A549 (cell line): ENCODE measurements around the gene PRAC2. TPM values are rescaled to one million over a fixed set of nuclear protein-coding genes. Genes with fewer than 3 reads are reported as not detected.

Experiments
- ATAC-seq, 2 experiments: fragments of 200-7000 bp in 1 of 2; fragments of >200 bp in 1 of 2; cut with Nextera tagmentation in 1 of 2; cut with Tn5 transposase in 1 of 2; 3 replicates each; pipeline versions ENCODE4 v1.8.0 to v1.9.1; 2018 to 2020; ENCODE audit warnings: mild to moderate bottlenecking in 1 of 2, moderate library complexity in 1 of 2
- CTCF ChIA-PET: fragments of 300-600 bp; sonication (Branson Sonifier 250); formaldehyde crosslinking; extraction: SDS; loops from one replicate; lab custom pipeline; 2021; ENCODE audit warnings: antibody characterized with exemption, inconsistent platforms; lab: Yijun Ruan, JAX
- POLR2A ChIA-PET: fragments of 350-600 bp; formaldehyde crosslinking; extraction: SDS; loops from one replicate; lab custom pipeline; 2021; ENCODE audit warnings: antibody characterized with exemption, inconsistent platforms; lab: Yijun Ruan, JAX
- DNase-seq, 2 experiments: peaks; one replicate each; pipeline versions ENCODE4 v3.0.0 to v3.0.0-alpha.2; 2011 to 2016; ENCODE audit warnings: low read depth in 1 of 2, low spot score in 1 of 2
- FAIRE-seq: peaks from 2 replicates; lab custom pipeline; 2011; peaks lifted over from hg19 to GRCh38; lab: Jason Lieb, UNC
- H3K27ac ChIP-seq, 2 experiments: fragments of >200 bp; sonication (Bioruptor Twin); formaldehyde crosslinking; 3 replicates each; pipeline ENCODE4 v1.5.1; 2016 to 2017
- H3K4me1 ChIP-seq: fragments of >200 bp; sonication (Bioruptor Twin); formaldehyde crosslinking; 3 replicates; pipeline ENCODE4 v1.6.1; 2016
- H3K4me2 ChIP-seq: fragments of >200 bp; sonication (Bioruptor Twin); formaldehyde crosslinking; 3 replicates; pipeline ENCODE4 v1.6.1; 2016
- H3K4me3 ChIP-seq: fragments of >200 bp; sonication (Bioruptor Twin); formaldehyde crosslinking; 3 replicates; pipeline ENCODE4 v1.5.1; 2016
- H3K9me3 ChIP-seq: fragments of >200 bp; sonication (Bioruptor Twin); formaldehyde crosslinking; 3 replicates; pipeline ENCODE4 v1.6.1; 2016
- CEBPB ChIP-seq, 2 experiments: fragments of >200 bp in 1 of 2; sonication (Bioruptor Twin) in 1 of 2; formaldehyde crosslinking in 1 of 2; IDR thresholded peaks; 2 replicates each; pipeline ENCODE4 v1.6.1; 2012 to 2016
- EHMT2 ChIP-seq: fragments of 200-600 bp; sonication (generic); IDR thresholded peaks from 2 replicates; pipeline ENCODE4 v1.6.1; 2016; ENCODE audit warnings: antibody characterized with exemption, low read depth, mild to moderate bottlenecking, moderate library complexity
- ESRRA ChIP-seq: fragments of 150-350 bp; IDR thresholded peaks from 2 replicates; pipeline ENCODE4 v1.6.1; 2014; ENCODE audit warnings: mild to moderate bottlenecking, low read length, borderline replicate concordance
- FOSB ChIP-seq: fragments of 250-450 bp; sonication (Bioruptor Pico); IDR thresholded peaks from 2 replicates; pipeline ENCODE4 v1.5.0; 2020; ENCODE audit warnings: mild to moderate bottlenecking, moderate library complexity
- HOXB13 ChIP-seq: fragments of 250-450 bp; sonication (Bioruptor Pico); IDR thresholded peaks from 2 replicates; pipeline ENCODE4 v1.5.0; 2020; ENCODE audit warnings: low read depth, mild to moderate bottlenecking, moderate library complexity
- JUN ChIP-seq, 2 experiments: fragments of >200 bp; sonication (Bioruptor Twin); formaldehyde crosslinking; IDR thresholded peaks; 2 replicates in 1 of 2; 3 replicates in 1 of 2; pipeline ENCODE4 v1.6.1; 2016 to 2017
- MAFK ChIP-seq: fragments of 450-650 bp; IDR thresholded peaks from 2 replicates; pipeline ENCODE4 v1.6.1; 2014; ENCODE audit not compliant: partially characterized antibody
- MAZ ChIP-seq: fragments of 150-350 bp; IDR thresholded peaks from 2 replicates; pipeline ENCODE4 v1.6.1; 2014; ENCODE audit warnings: antibody characterized with exemption, low read depth, low read length, borderline replicate concordance
- NFE2L2 ChIP-seq: fragments of 150-350 bp; conservative IDR thresholded peaks from 2 replicates; pipeline ENCODE4 v1.6.1; 2014; ENCODE audit warnings: low read length
- POLR2A ChIP-seq: IDR thresholded peaks from 2 replicates; pipeline ENCODE4 v1.6.1; 2012; ENCODE audit warnings: mild to moderate bottlenecking, low read length
- POLR2AphosphoS2 ChIP-seq: conservative IDR thresholded peaks from 2 replicates; pipeline ENCODE4 v1.6.1; 2012; ENCODE audit warnings: low read length, improper control_type of control experiment, inconsistent platforms
- SMC3 ChIP-seq: fragments of >200 bp; sonication (Bioruptor Twin); formaldehyde crosslinking; IDR thresholded peaks from 3 replicates; pipeline ENCODE4 v1.6.1; 2018; ENCODE audit warnings: inconsistent platforms
- ZSCAN20 ChIP-seq: fragments of 250-450 bp; sonication (Bioruptor Pico); IDR thresholded peaks from 2 replicates; pipeline ENCODE4 v1.8.0; 2022; ENCODE audit warnings: mild to moderate bottlenecking, moderate library complexity
- WGBS: methylation state at CpG from one replicate; pipeline ENCODE4 v1.1.6; 2017; ENCODE audit errors: missing lambda C conversion rate; 5-methylcytosine and 5-hydroxymethylcytosine counted together
- polyA plus RNA-seq, 4 experiments: library from polyadenylated mRNA; depleted of rRNA in 3 of 4; stranded (reverse); fragments of >200 nt; fragmentation: RNase III in 1 of 4; extraction: RNeasy Plus Mini Kit Qiagen cat#74134 plus additional on column Dnase treatment in 1 of 4; gene quantifications; 2 replicates in 3 of 4; 3 replicates in 1 of 4; pipeline ENCODE4 v1.2.3, GENCODE V29; 2011 to 2017
- TF ChIP-seq, protein P1 (sequence below): fragments of 250-450 bp; sonication (Bioruptor Pico); IDR thresholded peaks from 2 replicates; pipeline ENCODE4 v1.5.0; 2021; ENCODE audit warnings: mild to moderate bottlenecking, moderate library complexity, borderline replicate concordance
- TF ChIP-seq, protein P2 (sequence below): IDR thresholded peaks from 2 replicates; pipeline ENCODE4 v1.6.1; 2012
- TF ChIP-seq, protein P3 (sequence below): fragments of 150-350 bp; IDR thresholded peaks from 2 replicates; pipeline ENCODE4 v1.6.1; 2014; ENCODE audit warnings: low read depth, mild to moderate bottlenecking, low read length
- TF ChIP-seq, protein P4 (sequence below): fragments of 200-600 bp; sonication (generic); IDR thresholded peaks from 2 replicates; pipeline ENCODE4 v1.6.1; 2016; ENCODE audit warnings: antibody characterized with exemption, mild to moderate bottlenecking, moderate library complexity
- TF ChIP-seq, protein P5 (sequence below): fragments of >200 bp; sonication (Bioruptor Twin); formaldehyde crosslinking; IDR thresholded peaks from 3 replicates; pipeline ENCODE4 v1.6.1; 2016

The PRAC2 gene
- polyA plus RNA-seq, 2 of the 4 experiments (the other 2 are of a cell fraction): not detected

DNA sequence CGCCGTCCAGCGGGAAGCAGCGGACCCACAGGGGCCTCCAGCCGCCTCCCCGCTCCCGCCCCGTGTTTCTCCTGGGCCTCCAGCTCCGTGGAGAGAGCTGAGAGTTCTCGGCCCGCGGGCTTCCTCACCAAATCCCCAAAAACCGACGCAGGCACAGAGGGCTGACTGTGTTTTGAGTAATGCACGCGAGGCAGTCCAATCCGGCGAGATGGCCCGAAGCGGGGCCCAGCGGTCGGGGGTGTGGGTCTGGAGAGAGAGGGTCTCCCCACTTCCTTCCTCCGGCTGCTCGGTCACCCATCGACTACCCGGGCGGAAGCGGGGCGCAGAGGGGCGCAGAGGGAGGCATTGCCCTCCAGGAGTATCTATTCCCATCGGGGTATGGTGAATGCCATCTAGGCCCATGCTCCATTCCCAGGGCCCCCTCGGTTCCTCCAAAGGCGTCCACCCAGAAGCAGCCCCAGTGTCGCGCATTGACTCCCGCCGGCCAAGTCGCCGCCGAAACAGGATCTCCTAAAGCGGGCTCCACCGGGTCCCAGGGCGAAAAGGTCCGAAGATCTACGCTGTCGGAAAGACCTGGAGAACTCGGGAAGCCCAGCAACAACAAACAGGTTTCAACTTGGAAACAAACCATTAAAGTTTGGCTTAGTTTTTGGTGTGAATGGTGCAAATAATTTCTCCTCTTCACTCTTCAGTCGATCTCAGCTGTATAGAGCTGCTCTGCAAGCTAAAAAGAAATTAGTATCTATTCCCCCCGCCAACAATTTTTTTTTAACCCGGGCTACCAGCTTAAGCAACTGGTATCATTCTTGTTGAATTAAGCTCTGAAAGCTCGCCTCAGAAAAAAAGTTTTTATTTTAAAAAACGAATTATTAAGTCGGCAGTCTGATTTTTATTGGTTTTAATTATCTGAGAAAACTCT lies 24.7 kb downstream of the PRAC2 start:
- TF ChIP-seq MAZ: no peak
- no peak for TF ChIP-seq SMC3
- no peak for TF ChIP-seq MAFK
- TF ChIP-seq, protein P1, sequence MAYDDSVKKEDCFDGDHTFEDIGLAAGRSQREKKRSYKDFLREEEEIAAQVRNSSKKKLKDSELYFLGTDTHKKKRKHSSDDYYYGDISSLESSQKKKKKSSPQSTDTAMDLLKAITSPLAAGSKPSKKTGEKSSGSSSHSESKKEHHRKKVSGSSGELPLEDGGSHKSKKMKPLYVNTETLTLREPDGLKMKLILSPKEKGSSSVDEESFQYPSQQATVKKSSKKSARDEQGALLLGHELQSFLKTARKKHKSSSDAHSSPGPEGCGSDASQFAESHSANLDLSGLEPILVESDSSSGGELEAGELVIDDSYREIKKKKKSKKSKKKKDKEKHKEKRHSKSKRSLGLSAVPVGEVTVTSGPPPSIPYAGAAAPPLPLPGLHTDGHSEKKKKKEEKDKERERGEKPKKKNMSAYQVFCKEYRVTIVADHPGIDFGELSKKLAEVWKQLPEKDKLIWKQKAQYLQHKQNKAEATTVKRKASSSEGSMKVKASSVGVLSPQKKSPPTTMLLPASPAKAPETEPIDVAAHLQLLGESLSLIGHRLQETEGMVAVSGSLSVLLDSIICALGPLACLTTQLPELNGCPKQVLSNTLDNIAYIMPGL: no peak
- TF ChIP-seq, protein P2, sequence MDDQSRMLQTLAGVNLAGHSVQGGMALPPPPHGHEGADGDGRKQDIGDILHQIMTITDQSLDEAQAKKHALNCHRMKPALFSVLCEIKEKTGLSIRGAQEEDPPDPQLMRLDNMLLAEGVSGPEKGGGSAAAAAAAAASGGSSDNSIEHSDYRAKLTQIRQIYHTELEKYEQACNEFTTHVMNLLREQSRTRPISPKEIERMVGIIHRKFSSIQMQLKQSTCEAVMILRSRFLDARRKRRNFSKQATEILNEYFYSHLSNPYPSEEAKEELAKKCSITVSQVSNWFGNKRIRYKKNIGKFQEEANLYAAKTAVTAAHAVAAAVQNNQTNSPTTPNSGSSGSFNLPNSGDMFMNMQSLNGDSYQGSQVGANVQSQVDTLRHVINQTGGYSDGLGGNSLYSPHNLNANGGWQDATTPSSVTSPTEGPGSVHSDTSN: no peak
- no peak for TF ChIP-seq ZSCAN20 (CRISPR knock-in tag)
- TF ChIP-seq NFE2L2: no peak
- no peak for TF ChIP-seq FOSB (CRISPR knock-in tag)
- TF ChIP-seq POLR2AphosphoS2: no peak
- TF ChIP-seq, protein P3, sequence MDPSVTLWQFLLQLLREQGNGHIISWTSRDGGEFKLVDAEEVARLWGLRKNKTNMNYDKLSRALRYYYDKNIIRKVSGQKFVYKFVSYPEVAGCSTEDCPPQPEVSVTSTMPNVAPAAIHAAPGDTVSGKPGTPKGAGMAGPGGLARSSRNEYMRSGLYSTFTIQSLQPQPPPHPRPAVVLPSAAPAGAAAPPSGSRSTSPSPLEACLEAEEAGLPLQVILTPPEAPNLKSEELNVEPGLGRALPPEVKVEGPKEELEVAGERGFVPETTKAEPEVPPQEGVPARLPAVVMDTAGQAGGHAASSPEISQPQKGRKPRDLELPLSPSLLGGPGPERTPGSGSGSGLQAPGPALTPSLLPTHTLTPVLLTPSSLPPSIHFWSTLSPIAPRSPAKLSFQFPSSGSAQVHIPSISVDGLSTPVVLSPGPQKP: no peak
- no peak for TF ChIP-seq ESRRA
- TF ChIP-seq JUN (IDR thresholded peaks at IDR 0.05): no peak
- TF ChIP-seq, protein P4, sequence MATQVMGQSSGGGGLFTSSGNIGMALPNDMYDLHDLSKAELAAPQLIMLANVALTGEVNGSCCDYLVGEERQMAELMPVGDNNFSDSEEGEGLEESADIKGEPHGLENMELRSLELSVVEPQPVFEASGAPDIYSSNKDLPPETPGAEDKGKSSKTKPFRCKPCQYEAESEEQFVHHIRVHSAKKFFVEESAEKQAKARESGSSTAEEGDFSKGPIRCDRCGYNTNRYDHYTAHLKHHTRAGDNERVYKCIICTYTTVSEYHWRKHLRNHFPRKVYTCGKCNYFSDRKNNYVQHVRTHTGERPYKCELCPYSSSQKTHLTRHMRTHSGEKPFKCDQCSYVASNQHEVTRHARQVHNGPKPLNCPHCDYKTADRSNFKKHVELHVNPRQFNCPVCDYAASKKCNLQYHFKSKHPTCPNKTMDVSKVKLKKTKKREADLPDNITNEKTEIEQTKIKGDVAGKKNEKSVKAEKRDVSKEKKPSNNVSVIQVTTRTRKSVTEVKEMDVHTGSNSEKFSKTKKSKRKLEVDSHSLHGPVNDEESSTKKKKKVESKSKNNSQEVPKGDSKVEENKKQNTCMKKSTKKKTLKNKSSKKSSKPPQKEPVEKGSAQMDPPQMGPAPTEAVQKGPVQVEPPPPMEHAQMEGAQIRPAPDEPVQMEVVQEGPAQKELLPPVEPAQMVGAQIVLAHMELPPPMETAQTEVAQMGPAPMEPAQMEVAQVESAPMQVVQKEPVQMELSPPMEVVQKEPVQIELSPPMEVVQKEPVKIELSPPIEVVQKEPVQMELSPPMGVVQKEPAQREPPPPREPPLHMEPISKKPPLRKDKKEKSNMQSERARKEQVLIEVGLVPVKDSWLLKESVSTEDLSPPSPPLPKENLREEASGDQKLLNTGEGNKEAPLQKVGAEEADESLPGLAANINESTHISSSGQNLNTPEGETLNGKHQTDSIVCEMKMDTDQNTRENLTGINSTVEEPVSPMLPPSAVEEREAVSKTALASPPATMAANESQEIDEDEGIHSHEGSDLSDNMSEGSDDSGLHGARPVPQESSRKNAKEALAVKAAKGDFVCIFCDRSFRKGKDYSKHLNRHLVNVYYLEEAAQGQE: no peak
- TF ChIP-seq POLR2A: no peak
- no peak for TF ChIP-seq HOXB13
- TF ChIP-seq, protein P5, sequence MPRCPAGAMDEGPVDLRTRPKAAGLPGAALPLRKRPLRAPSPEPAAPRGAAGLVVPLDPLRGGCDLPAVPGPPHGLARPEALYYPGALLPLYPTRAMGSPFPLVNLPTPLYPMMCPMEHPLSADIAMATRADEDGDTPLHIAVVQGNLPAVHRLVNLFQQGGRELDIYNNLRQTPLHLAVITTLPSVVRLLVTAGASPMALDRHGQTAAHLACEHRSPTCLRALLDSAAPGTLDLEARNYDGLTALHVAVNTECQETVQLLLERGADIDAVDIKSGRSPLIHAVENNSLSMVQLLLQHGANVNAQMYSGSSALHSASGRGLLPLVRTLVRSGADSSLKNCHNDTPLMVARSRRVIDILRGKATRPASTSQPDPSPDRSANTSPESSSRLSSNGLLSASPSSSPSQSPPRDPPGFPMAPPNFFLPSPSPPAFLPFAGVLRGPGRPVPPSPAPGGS: no peak
- TF ChIP-seq CEBPB (IDR thresholded peaks at IDR 0.05): no peak
- TF ChIP-seq EHMT2: no peak
- TF ChIP-seq, all 56 proteins: peak for 0
- H3K4me2 ChIP-seq: no peak overlapping the region
- ChIA-PET POLR2A (no interaction called here), CTCF (interaction anchor here (0.7 to 4.3 kb wide), 5 partner anchors 10 to 648 kb away, joined by 3 to 24 read pairs (median 5); partner anchors contain the start of gene PRAC2)
- H3K9me3 ChIP-seq: no peaks in the 10 kb centered on the region
- no peak for DNase-seq
- ATAC-seq: no peak
- no peak overlapping the region for H3K27ac ChIP-seq
- peaks cover 17% of the 10 kb centered on the region; the same call in 2 of the 3 replicates for H3K4me1 ChIP-seq
- FAIRE-seq: no peak
- no peak overlapping the region for H3K4me3 ChIP-seq
- WGBS: 88% methylated on average over 53 of the region's 53 CpGs
